Esophagus muscularis mucosa (tissue), 4 donors: ENCODE measurements around the gene SHISAL2A. TPM values are rescaled to one million over a fixed set of nuclear protein-coding genes. Genes with fewer than 3 reads are reported as not detected.

Experiments used
- DNase-seq: peaks from one replicate; pipeline ENCODE4 v3.0.0-alpha.2; 2017; ENCODE audit errors: extremely low spot score
- H3K27ac ChIP-seq, 4 donors: fragments of 200-600 bp; sonication (generic); replicated peaks in 1 of 4; 1 replicate in 3 of 4; 2 replicates in 1 of 4; pipeline ENCODE4 v1.5.1; 2016 to 2019; ENCODE audit warnings: mild to moderate bottlenecking in 1 of 4
- H3K27me3 ChIP-seq, 4 donors: fragments of 200-600 bp; sonication (generic); one replicate each; pipeline versions ENCODE4 v1.5.1 to v1.6.0; 2016 to 2019
- H3K36me3 ChIP-seq, 4 donors: fragments of 200-600 bp; sonication (generic); one replicate each; pipeline ENCODE4 v1.5.1; 2016 to 2019
- H3K4me1 ChIP-seq, 4 donors: fragments of 200-600 bp; sonication (generic); one replicate each; pipeline ENCODE4 v1.5.1; 2016 to 2019
- H3K4me3 ChIP-seq, 4 donors: fragments of 200-600 bp; sonication (generic); 1 replicate in 2 of 4; 2 replicates in 2 of 4; pipeline ENCODE4 v1.5.1; 2016 to 2019; ENCODE audit warnings: mild to moderate bottlenecking in 4 of 4, moderate library complexity in 1 of 4
- H3K9me3 ChIP-seq, 4 donors: fragments of 200-600 bp; sonication (generic); 1 replicate in 3 of 4; 2 replicates in 1 of 4; pipeline ENCODE4 v1.5.1; 2016 to 2019
- CTCF ChIP-seq, 3 experiments: fragments of 200-600 bp in 2 of 3; fragments of 450-650 bp in 1 of 3; sonication (generic) in 2 of 3; IDR thresholded peaks; one replicate each; pipeline ENCODE4 v1.5.1; 2017 to 2019; ENCODE audit warnings: antibody characterized with exemption in 3 of 3, mild to moderate bottlenecking in 2 of 3, moderate library complexity in 1 of 3
- EP300 ChIP-seq: sonication (generic); formaldehyde crosslinking; IDR thresholded peaks from one replicate; pipeline ENCODE4 v1.6.1; 2017; ENCODE audit warnings: antibody characterized with exemption
- POLR2A ChIP-seq: fragments of 450-650 bp; IDR thresholded peaks from one replicate; pipeline ENCODE4 v1.6.1; 2017; ENCODE audit warnings: antibody characterized with exemption, moderate library complexity, mild to moderate bottlenecking, low read depth
- POLR2AphosphoS5 ChIP-seq, 2 donors: sonication (generic); formaldehyde crosslinking; IDR thresholded peaks; one replicate each; pipeline ENCODE4 v1.6.1; 2017; ENCODE audit warnings: antibody characterized with exemption in 2 of 2
- WGBS: methylation state at CpG from one replicate; pipeline ENCODE4 v1.1.5; 2018; 5-methylcytosine and 5-hydroxymethylcytosine counted together
- intact Hi-C: fragments of 100-400 bp; cut with DNase I; formaldehyde crosslinking; loops from one replicate; pipeline ENCODE4 v1.15.1; 2023
- total RNA-seq, 4 donors: library from RNA; depleted of rRNA; stranded (reverse); fragments of >200 nt; gene quantifications; one replicate each; pipeline versions ENCODE4 v1.1.0 to v1.2.1, GENCODE V29; 2016

Gene SHISAL2A
- total RNA-seq, 4 donors from 2014 or later: 0.17 to 0.57 TPM; not detected in 2

GRCh38 chr1:52679498-52679897, 46.5 kb downstream of the SHISAL2A start:
- TF ChIP-seq POLR2A: no peak
- TF ChIP-seq CTCF (IDR thresholded peaks at IDR 0.05): no peak
- no peak for TF ChIP-seq EP300
- TF ChIP-seq POLR2AphosphoS5 (IDR thresholded peaks at IDR 0.05): no peak
- Histone ChIP-seq H3K36me3 (no peaks in the 10 kb centered on the region), H3K4me3 (no peak overlapping the region), H3K27me3 (no peaks in the 10 kb centered on the region), H3K9me3 (no peaks in the 10 kb centered on the region), H3K27ac (no peak overlapping the region), H3K4me1 (no peaks in the 10 kb centered on the region)
- 97% methylated on average over 5 of the region's 5 CpGs for WGBS
- intact Hi-C loops: no loop called here
- DNase-seq: no peak

- H3K4me1 ChIP-seq: no peaks in the 10 kb centered on the region
- no peak for TF ChIP-seq POLR2AphosphoS5 (IDR thresholded peaks at IDR 0.05)
- no peak for TF ChIP-seq POLR2A
- no peak for TF ChIP-seq CTCF (IDR thresholded peaks at IDR 0.05)
- no peak for TF ChIP-seq EP300
- DNase-seq: no peak
- H3K27ac ChIP-seq: no peak overlapping the region
- no peaks in the 10 kb centered on the region for H3K36me3 ChIP-seq
- no peaks in the 10 kb centered on the region for H3K27me3 ChIP-seq
- no peaks in the 10 kb centered on the region for H3K9me3 ChIP-seq
- 79% methylated on average over 3 of the region's 3 CpGs for WGBS
- intact Hi-C loops: loop anchor here (10.0 kb wide), 2 partner anchors 126 to 276 kb away; partner anchors contain the start of genes ORC1, PRPF38A and TUT4
- no peak overlapping the region for H3K4me3 ChIP-seq
Measured at GRCh38 chr1:52680353-52680752, 47.4 kb downstream of the SHISAL2A start.

DNA sequence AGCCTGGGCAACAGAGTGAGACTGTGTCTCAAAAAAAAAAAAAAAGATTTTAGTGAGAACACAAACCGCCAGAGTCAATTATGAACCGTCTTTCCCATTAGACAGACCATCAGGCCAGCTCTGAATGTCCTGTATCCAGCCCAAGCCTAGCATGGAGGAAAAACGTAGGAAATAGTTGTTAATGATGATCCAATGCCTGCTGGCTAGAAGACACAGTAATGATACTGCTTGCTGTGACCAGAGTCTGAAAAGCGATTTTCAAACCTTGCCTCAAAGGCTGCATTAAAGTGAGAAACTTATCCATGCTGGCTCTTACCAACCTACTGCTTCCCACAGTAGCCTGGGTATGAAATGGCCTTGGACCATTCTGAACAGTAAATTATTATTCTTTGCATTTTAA, 48.2 kb downstream of the SHISAL2A start:
- 92% methylated on average over 4 of the region's 4 CpGs for WGBS
- Histone ChIP-seq H3K9me3 (no peaks in the 10 kb centered on the region), H3K27ac (no peak overlapping the region), H3K27me3 (no peaks in the 10 kb centered on the region), H3K4me3 (no peak overlapping the region), H3K36me3 (no peaks in the 10 kb centered on the region), H3K4me1 (peaks cover 0 to 2% (median 1%) of the 10 kb centered on the region in 4 donors)
- DNase-seq: no peak
- intact Hi-C loops: loop anchor here (10.0 kb wide), 2 partner anchors 126 to 276 kb away; partner anchors contain the start of genes ORC1, PRPF38A and TUT4
- TF ChIP-seq EP300 (no peak), POLR2A (no peak), CTCF (IDR thresholded peaks at IDR 0.05) (no peak), POLR2AphosphoS5 (IDR thresholded peaks at IDR 0.05) (no peak)

- Histone ChIP-seq H3K9me3 (no peaks in the 10 kb centered on the region), H3K36me3 (peaks cover 17 to 21% (median 19%) of the 10 kb centered on the region in 4 donors), H3K27me3 (no peaks in the 10 kb centered on the region), H3K27ac (no peak overlapping the region), H3K4me3 (no peak overlapping the region), H3K4me1 (peaks cover 0 to 4% (median 2%) of the 10 kb centered on the region in 4 donors)
- TF ChIP-seq CTCF (IDR thresholded peaks at IDR 0.05): no peak
- TF ChIP-seq POLR2A: no peak
- TF ChIP-seq EP300: no peak
- no peak for TF ChIP-seq POLR2AphosphoS5 (IDR thresholded peaks at IDR 0.05)
- DNase-seq: no peak
- intact Hi-C loops: loop anchor here (10.0 kb wide), 2 partner anchors 129 to 279 kb away; partner anchors contain the start of genes ORC1, PRPF38A and TUT4
- WGBS: 85% methylated on average over 4 of the region's 4 CpGs
Measured at GRCh38 chr1:52683367-52683940, 50.5 kb downstream of the SHISAL2A start.
